HT-29 (cell line): ENCODE measurements around the gene ZCCHC7. TPM values are rescaled to one million over a fixed set of nuclear protein-coding genes. Genes with fewer than 3 reads are reported as not detected.
A peak's percentile ranks its signal among the peaks of the same experiment; 100 is the strongest.

Source experiments
- DNase-seq: peaks from one replicate; pipeline ENCODE4 v3.0.0-alpha.2; 2015; ENCODE audit warnings: low spot score
- total RNA-seq: library from RNA; depleted of rRNA; stranded (reverse); fragments of >200 nt; shearing (Covaris generic); gene quantifications from 2 replicates; pipeline ENCODE4 v1.2.3, GENCODE V29; 2014

Gene ZCCHC7
- total RNA-seq, 1 experiment from 2014 or later, result 4.6 TPM

GRCh38 chr9:37209431-37210386 is 89.3 kb downstream of the ZCCHC7 start:
- DNase-seq, result peak; percentile 12

GRCh38 chr9:37210737-37211523 is 90.6 kb downstream of the ZCCHC7 start:
- no peak for DNase-seq

GRCh38 chr9:37212435-37212834 is 92.1 kb downstream of the ZCCHC7 start:
- DNase-seq, result no peak

GRCh38 chr9:37215381-37215780 is 95.0 kb downstream of the ZCCHC7 start:
- no peak for DNase-seq

- DNase-seq, result no peak
These were observed 95.5 kb downstream of the ZCCHC7 start for GRCh38 chr9:37215830-37216229.

GRCh38 chr9:37217161-37217560 is 96.8 kb downstream of the ZCCHC7 start:
- no peak for DNase-seq

GRCh38 chr9:37218800-37219425 is 98.5 kb downstream of the ZCCHC7 start:
- no peak for DNase-seq

GRCh38 chr9:37220971-37221370 is 100.6 kb downstream of the ZCCHC7 start:
- no peak for DNase-seq

- DNase-seq, result no peak
These were observed 101.2 kb downstream of the ZCCHC7 start for GRCh38 chr9:37221489-37222106.

GRCh38 chr9:37229455-37229854 is 109.1 kb downstream of the ZCCHC7 start:
- no peak for DNase-seq

GRCh38 chr9:37229882-37230482 is 109.6 kb downstream of the ZCCHC7 start:
- peak; percentile 39 for DNase-seq

GRCh38 chr9:37236822-37237221 is 116.4 kb downstream of the ZCCHC7 start:
- DNase-seq, result no peak

GRCh38 chr9:37238122-37238521 is 117.7 kb downstream of the ZCCHC7 start:
- no peak for DNase-seq

GRCh38 chr9:37239224-37239859 is 119.0 kb downstream of the ZCCHC7 start:
- DNase-seq, result no peak

- no peak for DNase-seq
These were observed 119.5 kb downstream of the ZCCHC7 start for GRCh38 chr9:37239921-37240320.

- DNase-seq, result no peak
These were observed 121.0 kb downstream of the ZCCHC7 start for GRCh38 chr9:37241340-37241739.

GRCh38 chr9:37242089-37242488 is 121.7 kb downstream of the ZCCHC7 start:
- no peak for DNase-seq

GRCh38 chr9:37243588-37244345 is 123.4 kb downstream of the ZCCHC7 start:
- DNase-seq, result no peak

GRCh38 chr9:37246826-37247225 is 126.5 kb downstream of the ZCCHC7 start:
- no peak for DNase-seq

GRCh38 chr9:37248651-37249163 is 128.3 kb downstream of the ZCCHC7 start:
- no peak for DNase-seq
